SW480 (cell line): ENCODE data around the gene NAA40.

ENCODE experiments used
- DNase-seq: peaks from one replicate; pipeline ENCODE4 v3.0.0-alpha.2; 2016; ENCODE audit warnings: low spot score

NAA40 gene

DNA sequence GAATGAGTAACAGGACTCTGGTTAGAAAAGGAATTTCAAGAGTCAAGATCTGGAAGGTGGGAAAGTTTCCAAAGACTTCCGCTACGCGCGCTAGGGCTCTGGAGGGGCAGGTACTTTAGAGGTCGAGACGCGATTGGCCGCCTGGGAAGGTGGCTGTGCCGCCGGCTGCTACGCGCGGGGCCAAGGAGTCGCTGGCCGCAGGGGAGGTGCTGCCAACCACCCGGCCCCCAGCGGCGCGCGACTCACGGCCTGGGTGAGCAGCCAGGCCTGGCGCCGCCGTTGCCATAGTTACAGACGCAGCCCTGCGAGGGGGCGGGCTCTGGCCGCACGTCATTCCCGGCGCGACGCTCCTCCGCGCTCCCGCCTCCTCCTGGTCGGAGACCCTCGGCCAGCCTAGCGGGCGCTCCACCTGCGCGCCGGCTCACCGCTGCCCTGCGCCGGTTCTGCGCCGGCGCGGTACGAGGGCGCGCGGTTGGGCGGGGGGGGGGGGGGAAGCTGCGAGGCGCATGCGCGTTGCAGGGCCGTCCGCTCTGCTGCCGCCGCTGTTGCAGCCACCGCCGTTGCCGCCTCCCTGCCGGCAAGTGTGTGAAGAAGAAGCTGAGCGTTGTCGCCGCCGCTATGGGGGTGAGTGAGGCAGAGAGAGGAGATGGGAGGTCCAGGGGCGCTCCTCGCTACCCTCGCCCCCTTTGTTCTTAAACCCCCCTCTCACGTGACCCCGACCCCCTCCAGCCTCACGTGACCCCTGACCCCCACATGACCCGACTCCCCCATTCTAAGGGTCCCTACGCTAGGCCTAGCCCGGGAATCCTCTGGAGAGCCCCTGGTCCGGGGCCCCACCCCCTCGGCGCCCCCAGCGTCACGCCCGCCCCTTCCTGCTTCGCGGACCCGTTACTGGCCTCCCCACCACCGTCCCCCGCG lies at the start of gene NAA40:
Gene NAA40 (plus strand): TSS at position 524 of the 918 bp plus-strand sequence. CDS start 95 bp downstream, at position 619.
- peak; percentile 97 for DNase-seq

DNA sequence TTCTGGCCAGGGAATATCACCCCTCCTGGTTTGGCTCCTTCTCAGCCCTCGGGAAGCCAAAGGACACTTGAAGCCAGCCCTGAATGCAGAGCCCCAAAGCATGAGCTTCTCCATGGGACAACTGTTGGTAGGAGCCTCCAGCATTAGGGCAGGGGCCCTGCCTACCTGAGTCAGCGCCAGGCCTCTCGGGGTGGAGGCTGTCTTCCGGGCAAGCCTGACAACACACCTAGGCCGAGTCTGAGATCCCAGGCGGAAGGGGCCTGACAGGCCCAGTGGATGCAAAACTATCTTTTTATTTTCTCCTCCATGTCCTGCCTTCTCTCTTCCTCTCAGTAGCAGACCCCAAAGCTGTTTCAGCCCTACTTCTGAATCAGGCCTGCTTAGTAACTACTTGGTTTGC lies 49.5 kb upstream of the NAA40 start:
- no peak for DNase-seq

DNA sequence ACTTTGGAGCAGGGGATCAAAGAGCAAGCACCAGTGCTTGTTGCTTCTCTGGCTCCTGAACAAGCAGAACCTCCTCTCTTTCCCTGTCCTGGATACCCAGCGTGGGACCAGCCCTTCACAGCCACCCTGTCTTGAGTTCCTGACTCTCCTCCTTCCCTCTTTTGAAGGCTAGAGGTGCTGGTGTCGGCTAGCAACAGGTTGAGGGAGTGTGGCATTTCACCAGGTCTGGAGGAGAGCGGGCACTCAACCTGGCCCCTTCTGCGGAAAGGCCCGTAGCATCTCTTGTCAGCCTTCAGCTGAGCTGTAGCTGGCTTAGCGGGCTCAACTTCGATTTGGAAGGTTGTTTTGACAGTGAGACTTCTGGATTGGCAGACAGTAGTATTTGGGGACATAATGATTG lies 48.4 kb upstream of the NAA40 start:
- no peak for DNase-seq

DNA sequence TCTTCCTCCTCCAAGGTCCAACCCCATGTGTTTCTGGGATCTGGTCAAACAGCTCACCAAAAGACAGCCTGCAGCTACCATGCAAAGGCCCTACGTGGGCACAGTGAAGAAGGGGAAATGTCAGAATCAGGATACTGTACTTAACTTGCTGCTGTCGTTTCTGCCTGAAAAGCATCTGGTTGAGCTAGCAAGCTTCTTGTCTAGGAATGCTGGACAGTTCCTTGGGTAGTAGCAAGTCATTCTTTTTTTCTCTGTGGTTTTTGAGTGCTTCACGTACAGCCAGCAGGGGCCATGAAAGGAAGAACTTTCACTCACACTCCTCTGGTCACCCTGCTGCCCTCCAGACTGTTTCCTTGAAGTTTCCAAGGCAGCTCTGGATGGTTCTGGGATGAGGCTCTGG lies 46.6 kb upstream of the NAA40 start:
- DNase-seq, result no peak

- DNase-seq, result no peak
Observed at GRCh38 chr11:63893355-63893754, 45.4 kb upstream of the NAA40 start.

- DNase-seq, result no peak
Observed at GRCh38 chr11:63896071-63896470, 42.7 kb upstream of the NAA40 start.

DNA sequence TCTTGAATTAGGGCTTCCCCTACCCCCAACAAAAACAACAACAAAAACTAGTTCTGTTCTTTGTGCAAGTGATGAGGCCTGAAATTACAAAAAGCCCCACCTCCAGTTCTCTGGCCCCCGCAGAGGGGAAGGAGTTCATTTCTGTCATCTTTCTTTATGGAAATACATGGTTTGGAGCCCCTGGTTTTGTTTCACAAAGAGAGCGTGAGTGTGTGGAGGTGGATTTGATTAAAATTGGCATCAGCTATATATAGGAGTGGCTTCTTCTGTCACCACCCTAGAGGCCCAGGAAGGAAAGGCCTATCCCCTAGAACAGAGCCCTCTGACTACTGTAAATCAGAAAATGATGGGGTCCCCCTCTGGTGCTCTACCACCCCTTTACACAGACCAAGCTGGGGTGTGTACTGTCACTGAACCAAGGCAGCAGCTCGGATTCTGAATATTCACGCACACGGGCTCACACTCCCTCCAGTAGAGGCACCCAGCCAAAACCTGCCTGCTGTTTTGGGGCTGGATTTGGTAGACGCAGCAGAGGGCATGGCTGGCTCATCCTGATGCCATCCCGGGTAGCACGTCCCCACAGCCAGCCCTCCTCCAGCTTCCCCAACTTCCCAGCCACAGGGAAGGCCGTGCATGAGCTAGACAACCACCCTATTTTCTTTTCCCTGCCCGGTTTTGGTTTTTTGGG lies 41.2 kb upstream of the NAA40 start:
- DNase-seq, result no peak

GRCh38 chr11:63901660-63902059 lies 37.1 kb upstream of the NAA40 start:
- DNase-seq, result no peak

DNA sequence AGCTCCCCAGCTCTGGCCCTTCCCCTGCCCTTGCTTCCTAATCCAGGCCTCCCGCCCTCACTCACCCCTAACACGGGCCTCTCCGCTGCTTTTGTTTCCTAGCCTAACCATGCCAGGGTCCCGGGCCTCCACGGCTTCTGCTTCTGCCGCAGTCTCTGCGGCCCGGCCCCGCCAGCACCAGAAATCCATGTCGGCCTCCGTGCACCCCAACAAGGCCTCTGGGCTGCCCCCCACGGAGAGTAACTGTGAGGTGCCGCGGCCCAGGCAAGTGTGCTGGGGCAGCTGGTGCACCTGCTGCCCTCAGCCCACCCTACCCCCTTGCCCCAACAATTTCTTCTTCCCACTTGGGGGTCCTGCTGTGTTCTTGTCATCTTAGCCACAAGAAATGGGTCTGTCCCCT lies 34.9 kb upstream of the NAA40 start:
- no peak for DNase-seq

- DNase-seq, result no peak
Observed at GRCh38 chr11:63904743-63905142, 34.1 kb upstream of the NAA40 start.

GRCh38 chr11:63905179-63905578 lies 33.6 kb upstream of the NAA40 start:
- DNase-seq, result no peak

DNA sequence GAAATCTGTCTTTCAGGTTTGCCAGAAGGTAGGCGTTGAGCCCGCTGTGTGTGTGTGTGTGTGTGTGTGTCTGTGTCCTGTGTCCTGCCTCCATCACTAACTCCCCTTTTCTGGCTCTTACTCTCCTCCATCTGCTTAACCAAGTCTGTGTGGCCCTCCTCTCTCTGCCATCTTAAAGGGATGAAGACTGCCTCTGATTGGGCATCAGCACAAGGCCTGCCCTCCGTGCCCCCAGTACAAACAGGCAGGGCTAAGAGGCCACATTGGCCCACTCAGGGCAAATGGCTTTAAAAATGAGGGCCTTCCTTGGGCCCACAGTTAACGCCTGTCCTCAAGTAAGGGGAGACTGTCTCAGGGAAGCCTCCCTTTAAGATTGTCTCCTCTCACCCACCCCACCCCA lies 32.7 kb upstream of the NAA40 start:
- no peak for DNase-seq

DNA sequence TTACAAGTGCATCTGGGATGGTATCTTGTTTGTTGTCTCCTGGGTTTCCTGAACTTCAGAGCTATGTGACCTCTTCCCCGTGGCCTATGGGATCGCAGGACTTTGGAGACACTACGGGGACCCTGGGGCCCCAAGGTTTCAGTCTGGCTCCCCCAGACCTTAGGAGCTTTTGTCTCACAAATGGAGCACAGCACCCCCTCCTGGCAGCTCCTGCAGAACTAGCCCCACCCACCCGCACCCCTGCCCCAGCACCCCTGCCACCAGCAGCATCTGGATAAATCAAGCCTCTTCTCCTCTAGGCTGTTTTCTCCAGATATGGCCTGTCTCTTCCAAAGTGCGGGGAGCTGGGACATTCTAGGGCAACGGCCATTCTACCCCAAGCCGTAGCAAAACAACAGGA lies 32.2 kb upstream of the NAA40 start:
- no peak for DNase-seq

- no peak for DNase-seq
Observed at GRCh38 chr11:63907063-63907462, 31.7 kb upstream of the NAA40 start.

- DNase-seq, result no peak
Observed at GRCh38 chr11:63907808-63908530, 30.8 kb upstream of the NAA40 start.

- DNase-seq, result no peak
Observed at GRCh38 chr11:63908631-63909401, 30.0 kb upstream of the NAA40 start.

DNA sequence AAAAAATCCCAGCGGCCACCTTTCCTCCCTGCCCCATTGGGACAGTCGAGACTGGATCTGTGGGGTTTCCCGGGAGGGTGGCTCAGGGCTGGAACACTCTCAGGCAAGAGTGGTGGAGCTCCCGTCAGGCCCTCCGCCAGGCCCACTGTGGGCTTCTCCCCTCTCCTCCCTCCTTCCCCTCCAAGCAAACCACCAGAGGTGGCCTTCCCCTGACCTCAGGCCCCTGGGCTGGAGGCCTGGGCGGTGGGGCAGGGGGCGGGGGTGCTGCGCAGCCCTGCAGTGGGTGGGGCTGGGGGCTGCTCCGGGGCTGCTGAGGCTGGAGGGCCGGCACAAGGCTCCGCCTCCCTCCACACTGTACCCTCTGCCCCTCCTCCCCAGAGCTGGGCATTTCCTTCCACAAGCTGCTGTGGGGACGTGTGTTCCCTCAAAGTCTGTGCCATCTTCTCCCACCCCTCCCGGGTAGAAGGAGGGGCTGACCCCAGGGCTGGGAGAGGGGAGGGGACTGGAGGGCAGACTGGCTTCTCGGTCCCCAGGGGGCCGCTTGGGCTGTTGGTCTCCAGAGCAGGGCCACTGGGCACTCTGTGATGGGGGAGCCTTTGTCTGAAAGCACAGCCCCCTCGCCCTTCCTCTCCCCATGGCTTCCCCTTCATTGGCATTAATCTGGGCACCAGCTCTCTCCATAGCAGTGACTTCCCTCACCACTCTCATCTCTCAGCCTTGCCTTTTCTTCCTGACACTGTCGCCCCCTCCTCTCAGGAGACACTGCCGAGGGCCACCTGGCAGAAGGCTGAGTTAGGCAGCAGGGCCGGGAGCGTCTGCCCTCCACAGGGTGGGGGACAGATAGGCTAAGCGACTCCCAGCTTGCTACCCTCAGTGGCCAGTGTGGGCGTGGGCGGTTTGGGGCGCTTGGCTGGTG lies 29.0 kb upstream of the NAA40 start:
- no peak for DNase-seq

GRCh38 chr11:63910675-63911074 lies 28.1 kb upstream of the NAA40 start:
- no peak for DNase-seq

GRCh38 chr11:63911440-63911839 lies 27.4 kb upstream of the NAA40 start:
- no peak for DNase-seq

- DNase-seq, result no peak
Observed at GRCh38 chr11:63911876-63912275, 26.9 kb upstream of the NAA40 start.

DNA sequence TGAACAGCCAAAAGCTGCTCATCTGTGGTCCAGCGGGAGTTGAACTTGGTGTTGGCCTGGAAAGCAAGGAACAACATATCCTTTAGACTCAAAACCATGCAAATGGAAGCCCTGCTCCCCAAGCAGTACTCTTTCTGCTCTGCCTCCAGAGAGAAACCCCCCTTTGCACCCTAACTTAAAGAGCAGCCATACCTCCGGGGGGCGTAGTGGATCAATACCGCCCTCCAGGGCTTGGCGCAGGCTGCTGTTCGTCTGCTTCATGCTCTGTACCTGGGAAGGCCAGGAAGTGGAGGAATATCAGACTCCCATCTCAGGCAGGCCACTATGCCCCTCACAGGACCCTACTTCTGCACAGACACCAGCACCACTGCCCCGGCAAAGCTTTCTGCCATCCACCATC lies 26.1 kb upstream of the NAA40 start:
- no peak for DNase-seq
